Mesothelial cell of epicardium (in vitro differentiated cells): ENCODE measurements around the gene TEX19. TPM values are rescaled to one million over a fixed set of nuclear protein-coding genes. Genes with fewer than 3 reads are reported as not detected.

Experiments
- DNase-seq, 2 experiments: peaks; one replicate each; pipeline ENCODE4 v3.0.0; 2021; ENCODE audit warnings: low spot score in 2 of 2; ENCODE audit not compliant: unreplicated experiment in 2 of 2
- H3K27ac Mint-ChIP-seq: 2 replicates; pipeline ENCODE4 v1.8.0; 2021; ENCODE audit warnings: mixed read lengths
- H3K27me3 Mint-ChIP-seq: 2 replicates; pipeline ENCODE4 v1.8.0; 2021; ENCODE audit warnings: low read depth, mixed read lengths
- H3K36me3 Mint-ChIP-seq: 2 replicates; pipeline ENCODE4 v1.8.0; 2021; ENCODE audit warnings: mixed read lengths
- H3K4me1 Mint-ChIP-seq: 2 replicates; pipeline ENCODE4 v1.8.0; 2021; ENCODE audit warnings: mixed read lengths
- H3K4me3 Mint-ChIP-seq: 2 replicates; pipeline ENCODE4 v1.8.0; 2021; ENCODE audit warnings: mild to moderate bottlenecking, moderate library complexity, mixed read lengths
- H3K9me3 Mint-ChIP-seq: 2 replicates; pipeline ENCODE4 v1.8.0; 2021; ENCODE audit warnings: mixed read lengths
- CTCF ChIP-seq: fragments of 200-600 bp; sonication (generic); IDR thresholded peaks from one replicate; pipeline ENCODE4 v1.5.0; 2021; ENCODE audit warnings: antibody characterized with exemption; ENCODE audit not compliant: unreplicated experiment
- total RNA-seq: library from RNA; stranded (reverse); gene quantifications from 3 replicates; pipeline ENCODE4 v1.2.1, GENCODE V29; 2021

TEX19 gene
- total RNA-seq, 1 donor from 2014 or later: 0.16 TPM

- Mint-ChIP-seq H3K9me3 (no peaks in the 10 kb centered on the region), H3K4me1 (peaks cover 24% of the 10 kb centered on the region), H3K36me3 (peaks cover 8% of the 10 kb centered on the region), H3K27me3 (peaks cover 6% of the 10 kb centered on the region), H3K27ac (no peak overlapping the region), H3K4me3 (no peak overlapping the region)
- TF ChIP-seq CTCF: no peak
- no peak for DNase-seq
Observed at GRCh38 chr17:82388223-82388921, 29.3 kb downstream of the TEX19 start.

DNA sequence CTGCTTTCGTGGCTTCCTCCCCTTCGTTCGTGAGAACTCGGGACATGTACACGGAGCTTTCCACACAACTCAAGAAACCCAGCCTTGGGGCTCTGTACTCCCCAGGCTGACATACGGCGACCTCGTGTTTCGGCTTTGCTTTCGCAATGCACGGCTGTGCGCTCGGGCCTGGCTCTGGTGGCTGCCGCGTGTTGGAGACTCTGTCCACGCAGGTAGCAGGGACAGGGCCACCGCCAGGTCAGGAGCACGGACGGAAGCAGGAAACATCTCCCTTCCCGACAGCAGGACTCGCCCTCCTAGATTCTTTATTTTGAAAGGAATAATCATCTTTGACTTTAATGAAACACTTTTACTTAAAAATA is 29.9 kb downstream of the TEX19 start:
- Mint-ChIP-seq H3K4me3 (no peak overlapping the region), H3K27ac (no peak overlapping the region), H3K36me3 (peaks cover 12% of the 10 kb centered on the region), H3K9me3 (no peaks in the 10 kb centered on the region), H3K4me1 (peaks cover 19% of the 10 kb centered on the region), H3K27me3 (peaks cover 6% of the 10 kb centered on the region)
- TF ChIP-seq CTCF: no peak
- no peak for DNase-seq

GRCh38 chr17:82389379-82389778 is 30.3 kb downstream of the TEX19 start:
- no peak overlapping the region for H3K4me3 Mint-ChIP-seq
- no peak for TF ChIP-seq CTCF
- peaks cover 12% of the 10 kb centered on the region for H3K36me3 Mint-ChIP-seq
- peaks cover 18% of the 10 kb centered on the region for H3K4me1 Mint-ChIP-seq
- DNase-seq: no peak
- H3K27ac Mint-ChIP-seq: peak overlapping the region; percentile 21
- peaks cover 6% of the 10 kb centered on the region for H3K27me3 Mint-ChIP-seq
- H3K9me3 Mint-ChIP-seq: no peaks in the 10 kb centered on the region

- H3K27ac Mint-ChIP-seq: no peak overlapping the region
Observed at GRCh38 chr17:82390015-82390859, 31.2 kb downstream of the TEX19 start.

DNA sequence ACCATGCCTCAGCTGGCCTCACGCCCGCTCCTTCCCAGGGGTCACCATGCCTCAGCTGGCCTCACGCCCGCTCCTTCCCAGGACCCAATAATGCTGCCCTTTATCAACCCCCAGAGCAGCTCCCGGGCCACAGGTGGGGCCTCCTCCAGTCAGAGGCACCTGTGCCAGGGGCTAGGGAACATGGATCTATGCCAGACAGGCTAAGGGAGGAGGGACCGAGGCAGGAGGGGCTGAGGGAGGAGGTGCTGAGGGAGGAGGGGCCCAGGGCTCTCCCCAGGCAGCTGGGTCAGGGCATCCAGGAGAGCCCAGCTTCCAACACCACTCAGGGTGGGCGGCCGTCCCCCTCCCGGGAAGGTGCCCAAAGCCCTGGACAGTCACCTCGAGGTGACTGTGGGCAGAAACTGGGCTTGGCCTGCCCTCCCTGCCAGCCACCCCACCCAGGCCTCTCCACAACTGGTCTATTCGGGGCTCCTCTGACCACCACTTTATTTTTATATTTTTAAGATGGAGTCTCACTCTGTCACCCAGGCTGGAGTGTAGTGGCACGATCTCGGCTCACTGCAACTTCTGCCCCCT is 31.9 kb downstream of the TEX19 start:
- Mint-ChIP-seq H3K4me1 (peaks cover 7% of the 10 kb centered on the region), H3K36me3 (peaks cover 15% of the 10 kb centered on the region), H3K9me3 (no peaks in the 10 kb centered on the region), H3K27ac (no peak overlapping the region), H3K27me3 (peaks cover 6% of the 10 kb centered on the region), H3K4me3 (no peak overlapping the region)
- no peak for TF ChIP-seq CTCF
- DNase-seq: no peak

More at GRCh38 chr17:82390015-82390859, 31.2 kb downstream of the TEX19 start:
- peaks cover 15% of the 10 kb centered on the region for H3K36me3 Mint-ChIP-seq
- H3K4me1 Mint-ChIP-seq: peaks cover 10% of the 10 kb centered on the region
- H3K9me3 Mint-ChIP-seq: no peaks in the 10 kb centered on the region
- no peak overlapping the region for H3K4me3 Mint-ChIP-seq
- DNase-seq: no peak
- TF ChIP-seq CTCF: no peak
- peaks cover 6% of the 10 kb centered on the region for H3K27me3 Mint-ChIP-seq
